Colonic mucosa (tissue), 4 donors: ENCODE results near the gene CACNB4. TPM values are rescaled to one million over a fixed set of nuclear protein-coding genes. Genes with fewer than 3 reads are reported as not detected.

Source experiments
- DNase-seq: peaks from one replicate; pipeline ENCODE4 v3.0.0-alpha.2; 2020
- H3K27ac ChIP-seq: fragments of 200-600 bp; one replicate; pipeline ENCODE4 v1.8.0; 2021
- H3K27me3 ChIP-seq: fragments of 200-600 bp; one replicate; pipeline ENCODE4 v1.8.0; 2021
- H3K36me3 ChIP-seq: fragments of 200-600 bp; one replicate; pipeline ENCODE4 v1.8.0; 2021
- H3K4me1 ChIP-seq: fragments of 200-600 bp; one replicate; pipeline ENCODE4 v1.8.0; 2021; ENCODE audit warnings: mild to moderate bottlenecking
- H3K4me3 ChIP-seq: fragments of 200-600 bp; one replicate; pipeline ENCODE4 v1.8.0; 2021
- H3K9ac ChIP-seq, 2 donors: one replicate each; pipeline ENCODE4 v1.7.0; 2013; ENCODE audit warnings: control low read depth in 2 of 2, low read depth in 2 of 2, low read length in 2 of 2
- H3K9me3 ChIP-seq: fragments of 200-600 bp; one replicate; pipeline ENCODE4 v1.8.0; 2021
- CTCF ChIP-seq: fragments of 200-600 bp; IDR thresholded peaks from one replicate; pipeline ENCODE4 v1.8.0; 2022; ENCODE audit warnings: antibody characterized with exemption, mild to moderate bottlenecking
- intact Hi-C: fragments of 100-400 bp; cut with DNase I; formaldehyde crosslinking; loops from one replicate; pipeline ENCODE4 v1.14.1; 2022
- total RNA-seq, 2 donors: library from RNA; stranded (reverse); fragmentation: NEBNext Ultra II Directional in 1 of 2; extraction: Animal tissue kit (Norgen Biotek cat#: 25700) in 1 of 2; gene quantifications; one replicate each; pipeline ENCODE4 v1.2.1, GENCODE V29; 2021
- donor health status: healthy.
- donor health status: DM: no; HTN: no; CAD: no.
- donor health status: DM: no; HTN: no; CAD: no.

The CACNB4 gene
- total RNA-seq, 2 donors from 2014 or later: 0.44 to 1.0 TPM

DNA sequence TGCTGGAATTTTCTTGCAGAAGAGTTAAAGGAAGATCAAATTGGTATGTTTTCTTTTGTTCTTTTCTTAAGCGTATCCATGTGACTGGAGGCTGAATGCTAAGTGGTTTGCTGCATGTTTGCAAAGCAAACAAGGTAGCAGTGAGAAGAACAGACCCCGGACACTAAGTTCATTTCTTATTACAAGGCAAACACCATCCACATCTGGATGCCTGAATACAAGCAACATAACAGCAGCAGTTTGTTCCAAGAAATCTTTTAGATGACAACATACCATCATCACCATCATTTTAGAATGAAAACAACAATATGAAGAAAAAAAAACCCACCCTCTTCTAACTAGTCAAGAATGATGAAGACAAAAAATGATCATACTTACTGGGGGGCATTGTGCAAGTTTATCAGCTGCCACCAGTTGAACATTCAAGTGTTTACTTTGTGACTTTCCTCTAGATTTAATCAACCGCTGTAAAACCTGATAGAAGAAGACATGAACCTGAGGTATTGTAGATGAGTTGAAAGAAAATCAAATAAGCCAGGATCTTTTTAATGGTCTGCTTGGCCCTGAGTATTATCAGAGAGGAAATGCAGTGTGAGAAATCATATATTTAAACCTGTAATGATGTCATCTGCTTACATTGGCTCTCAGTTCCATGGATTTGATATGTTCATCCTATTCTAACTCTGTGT, 245.6 kb downstream of the CACNB4 start:
- Histone ChIP-seq H3K4me1 (no peaks in the 10 kb centered on the region), H3K9me3 (no peaks in the 10 kb centered on the region), H3K36me3 (no peaks in the 10 kb centered on the region), H3K9ac (no peak overlapping the region), H3K27ac (no peak overlapping the region), H3K27me3 (no peaks in the 10 kb centered on the region), H3K4me3 (no peak overlapping the region)
- no peak for DNase-seq
- TF ChIP-seq CTCF: no peak
- intact Hi-C loops: no loop called here

DNA sequence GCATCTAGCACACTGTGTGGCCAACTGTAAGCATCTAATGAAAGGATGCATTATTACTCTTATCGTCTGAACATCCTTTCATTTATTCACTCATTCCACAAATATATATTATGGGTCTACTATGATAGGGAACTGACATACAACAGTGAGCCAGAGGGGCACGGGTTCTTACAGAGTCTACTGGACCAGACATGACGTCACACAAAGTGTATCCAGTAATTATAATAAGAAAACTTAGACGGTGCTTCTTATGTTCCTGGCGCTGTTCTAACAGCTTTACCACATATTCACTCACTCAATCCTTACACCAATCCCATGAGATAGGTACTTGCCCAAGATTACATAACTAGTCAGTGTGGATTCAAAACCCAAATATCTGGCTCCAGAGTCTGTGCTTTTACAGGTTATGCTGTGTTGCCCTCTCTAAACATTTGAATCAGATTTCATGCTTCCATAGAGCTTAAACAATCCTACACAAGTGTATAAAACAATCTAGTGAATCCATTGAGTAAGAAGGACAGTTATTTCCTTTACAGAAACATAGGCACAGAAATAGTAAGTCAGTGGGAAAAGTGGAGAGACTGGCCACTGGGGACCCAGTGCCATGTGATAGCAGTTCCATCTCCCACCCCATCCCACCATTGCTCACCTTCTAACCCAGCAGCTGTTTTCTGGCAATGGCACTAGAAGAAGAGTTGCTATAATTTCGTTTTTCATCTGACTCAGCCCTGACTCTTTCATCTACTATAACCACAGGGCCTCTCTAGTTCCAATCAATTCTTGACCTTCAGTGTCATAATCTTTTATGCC, 246.4 kb downstream of the CACNB4 start:
- H3K9ac ChIP-seq: no peak overlapping the region
- intact Hi-C loops: no loop called here
- DNase-seq: no peak
- H3K9me3 ChIP-seq: no peaks in the 10 kb centered on the region
- H3K27me3 ChIP-seq: no peaks in the 10 kb centered on the region
- no peaks in the 10 kb centered on the region for H3K36me3 ChIP-seq
- H3K4me3 ChIP-seq: no peak overlapping the region
- H3K27ac ChIP-seq: no peak overlapping the region
- TF ChIP-seq CTCF: no peak
- H3K4me1 ChIP-seq: no peaks in the 10 kb centered on the region

DNA sequence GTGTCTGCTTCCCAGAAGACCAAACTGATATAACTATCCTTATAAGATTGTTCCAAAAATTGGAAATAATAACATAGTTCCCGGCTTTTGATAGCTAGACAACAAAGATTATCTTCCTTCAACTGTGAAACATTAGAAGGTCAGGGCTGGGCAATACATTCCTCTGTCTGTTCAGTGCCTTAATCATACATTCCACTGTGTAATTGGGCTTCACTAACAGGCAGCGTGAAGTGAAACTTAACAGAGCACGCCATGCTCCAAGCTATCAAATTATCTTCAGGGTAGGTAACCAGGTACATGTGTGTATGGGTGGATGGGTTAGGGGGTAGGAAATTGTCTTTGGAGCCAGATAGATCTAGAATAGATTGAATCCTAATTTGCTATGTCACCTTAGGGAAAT, 247.1 kb downstream of the CACNB4 start:
- intact Hi-C loops: no loop called here
- no peak for TF ChIP-seq CTCF
- Histone ChIP-seq H3K4me1 (no peaks in the 10 kb centered on the region), H3K4me3 (no peak overlapping the region), H3K9ac (no peak overlapping the region), H3K27ac (no peak overlapping the region), H3K9me3 (no peaks in the 10 kb centered on the region), H3K27me3 (no peaks in the 10 kb centered on the region), H3K36me3 (no peaks in the 10 kb centered on the region)
- no peak for DNase-seq

DNA sequence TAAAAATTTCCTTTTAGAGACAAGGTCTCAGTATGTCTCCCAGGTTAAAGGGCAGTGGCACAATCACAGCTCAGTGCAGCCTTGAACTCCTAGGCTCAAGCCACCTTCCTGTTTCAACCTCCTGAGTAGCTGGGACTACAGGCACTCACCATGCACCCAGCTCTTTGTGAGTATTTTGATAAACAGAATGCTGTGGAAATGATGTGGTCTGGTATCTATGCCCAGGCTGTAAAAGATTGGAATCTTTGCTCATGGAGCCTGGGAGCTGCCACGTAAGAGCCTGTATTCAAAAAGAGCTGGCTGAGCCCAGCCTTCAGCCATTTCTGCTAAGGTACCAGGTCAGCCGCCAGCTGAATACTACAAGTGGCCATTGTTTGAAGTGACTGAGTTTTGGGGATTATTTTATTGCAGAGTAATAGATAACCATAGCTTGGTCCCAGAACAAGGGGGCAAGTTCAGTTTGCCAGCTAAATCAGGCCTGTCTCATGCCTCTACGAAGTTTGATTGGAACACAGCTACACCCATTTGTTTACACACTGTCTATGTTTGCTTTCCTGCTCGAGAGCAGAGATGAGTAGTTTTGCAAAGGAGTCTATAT, 249.3 kb downstream of the CACNB4 start:
- Histone ChIP-seq H3K27me3 (no peaks in the 10 kb centered on the region), H3K9me3 (no peaks in the 10 kb centered on the region), H3K9ac (no peak overlapping the region), H3K36me3 (no peaks in the 10 kb centered on the region), H3K4me3 (no peak overlapping the region), H3K27ac (no peak overlapping the region), H3K4me1 (no peaks in the 10 kb centered on the region)
- intact Hi-C loops: no loop called here
- TF ChIP-seq CTCF: no peak
- no peak for DNase-seq

DNA sequence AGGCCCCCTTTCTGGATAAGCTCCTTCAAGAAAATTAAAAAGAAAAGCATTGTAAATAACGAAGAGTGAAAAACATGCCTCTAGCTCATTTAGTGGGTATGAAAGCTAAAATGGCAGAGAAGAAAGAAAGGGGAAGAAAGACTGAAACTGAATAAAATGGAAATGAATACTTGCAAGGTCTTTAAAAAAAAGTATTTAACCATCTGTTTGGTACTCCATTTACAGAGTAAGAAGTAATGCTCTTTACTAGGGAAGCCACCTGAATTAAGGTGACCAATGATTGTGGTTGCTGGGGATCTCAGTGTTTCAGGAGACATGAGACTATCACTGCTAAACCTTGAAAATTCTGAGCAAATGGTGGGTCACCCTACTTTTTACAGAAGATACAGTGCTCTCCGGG, 253.0 kb downstream of the CACNB4 start:
- H3K27me3 ChIP-seq: no peaks in the 10 kb centered on the region
- no peaks in the 10 kb centered on the region for H3K4me1 ChIP-seq
- no peak for DNase-seq
- intact Hi-C loops: no loop called here
- H3K36me3 ChIP-seq: no peaks in the 10 kb centered on the region
- no peaks in the 10 kb centered on the region for H3K9me3 ChIP-seq
- no peak overlapping the region for H3K4me3 ChIP-seq
- H3K9ac ChIP-seq: no peak overlapping the region
- no peak overlapping the region for H3K27ac ChIP-seq
- TF ChIP-seq CTCF: no peak
